ENCODE measurements around the gene WASL. TPM values are rescaled to one million over a fixed set of nuclear protein-coding genes. Genes with fewer than 3 reads are reported as not detected.
"Not testable (repeated sequence)": the region's sequence is repeated elsewhere in the genome, so short reads cannot be mapped to it uniquely, and the experiment has no call there.

The WASL gene
- total RNA-seq, 2 donors from 2014 or later: 35.1 to 36.7 TPM

GRCh38 chr7:123723913-123724312 lies 24.9 kb downstream of the WASL start:
- peaks cover 8% of the 10 kb centered on the region for H3K9me3 ChIP-seq (ENCODE audit: control insufficient read depth, low read length)
- Mint-ChIP-seq H3K4me3 (no peak overlapping the region), H3K4me1 (peaks cover 30% of the 10 kb centered on the region), H3K9me3 (no peaks in the 10 kb centered on the region), H3K27me3 (ENCODE audit: insufficient read depth) (no peaks in the 10 kb centered on the region), H3K27ac (peak overlapping the region; percentile 58), H3K36me3 (ENCODE audit: low read depth) (peaks cover 9% of the 10 kb centered on the region)
- no peak overlapping the region for H3K27ac ChIP-seq (ENCODE audit: low read depth, low read length)
- peaks cover 9% of the 10 kb centered on the region for H3K36me3 ChIP-seq (ENCODE audit: control insufficient read depth, insufficient read depth, low read length)
- H3K27me3 ChIP-seq (ENCODE audit: control insufficient read depth, insufficient read depth, low read length, poor library complexity, severe bottlenecking): no peaks in the 10 kb centered on the region
- H3K4me3 ChIP-seq (ENCODE audit: low read length): no peak overlapping the region
- H3K4me1 ChIP-seq (ENCODE audit: control insufficient read depth, insufficient read depth, low read length): peaks cover 3% of the 10 kb centered on the region
- no peak for TF ChIP-seq CTCF (conservative IDR thresholded peaks at IDR 0.05)
- no peak overlapping the region for H3K9ac ChIP-seq (ENCODE audit: extremely low read depth, low read length, poor library complexity, severe bottlenecking)
- 97% methylated on average over 3 of the region's 3 CpGs; no CpG with 5 or more reads in 1 of the 2 experiments for WGBS, 2 experiments (ENCODE audit: insufficient coverage in 1 of 2, insufficient read length in 1 of 2)
- DNase-seq: no peak

GRCh38 chr7:123720527-123720926 lies 28.3 kb downstream of the WASL start:
- not testable (repeated sequence) for H3K9me3 ChIP-seq (ENCODE audit: control insufficient read depth, low read length); H3K36me3 ChIP-seq (ENCODE audit: control insufficient read depth, insufficient read depth, low read length); H3K27me3 ChIP-seq (ENCODE audit: control insufficient read depth, insufficient read depth, low read length, poor library complexity, severe bottlenecking); H3K9ac ChIP-seq (ENCODE audit: extremely low read depth, low read length, poor library complexity, severe bottlenecking); H3K27ac Mint-ChIP-seq; DNase-seq; H3K36me3 Mint-ChIP-seq (ENCODE audit: low read depth); H3K27me3 Mint-ChIP-seq (ENCODE audit: insufficient read depth); H3K4me3 ChIP-seq (ENCODE audit: low read length); H3K9me3 Mint-ChIP-seq; H3K27ac ChIP-seq (ENCODE audit: low read depth, low read length); H3K4me1 ChIP-seq (ENCODE audit: control insufficient read depth, insufficient read depth, low read length); H3K4me3 Mint-ChIP-seq
- H3K4me1 Mint-ChIP-seq: peaks cover 29% of the 10 kb centered on the region
- WGBS, 2 experiments (ENCODE audit: insufficient coverage in 1 of 2, insufficient read length in 1 of 2): 96 to 100% methylated on average over 2 to 3 of the region's 3 CpGs

GRCh38 chr7:123719197-123719721 lies 29.5 kb downstream of the WASL start:
- peak overlapping the region; percentile 33 for H3K27ac Mint-ChIP-seq

More at GRCh38 chr7:123719197-123719721, 29.5 kb downstream of the WASL start:
- Histone ChIP-seq H3K4me3 (ENCODE audit: low read length) (no peak overlapping the region), H3K36me3 (ENCODE audit: control insufficient read depth, insufficient read depth, low read length) (peaks cover 9% of the 10 kb centered on the region), H3K4me1 (ENCODE audit: control insufficient read depth, insufficient read depth, low read length) (no peaks in the 10 kb centered on the region), H3K9me3 (ENCODE audit: control insufficient read depth, low read length) (peaks cover 8% of the 10 kb centered on the region), H3K27ac (ENCODE audit: low read depth, low read length) (no peak overlapping the region), H3K27me3 (ENCODE audit: control insufficient read depth, insufficient read depth, low read length, poor library complexity, severe bottlenecking) (no peaks in the 10 kb centered on the region), H3K9ac (ENCODE audit: extremely low read depth, low read length, poor library complexity, severe bottlenecking) (no peak overlapping the region)
- Mint-ChIP-seq H3K27me3 (ENCODE audit: insufficient read depth) (no peaks in the 10 kb centered on the region), H3K4me1 (peaks cover 29% of the 10 kb centered on the region), H3K4me3 (no peak overlapping the region), H3K9me3 (no peaks in the 10 kb centered on the region), H3K36me3 (ENCODE audit: low read depth) (peaks cover 7% of the 10 kb centered on the region)
- no peak for DNase-seq
- WGBS, 2 experiments (ENCODE audit: insufficient coverage in 1 of 2, insufficient read length in 1 of 2): 90 to 93% methylated on average over 2 of the region's 2 CpGs
- no peak for TF ChIP-seq CTCF (conservative IDR thresholded peaks at IDR 0.05)
